ENCODE data around the gene PIP.

- TF ChIP-seq CTCF (IDR thresholded peaks at IDR 0.05) (no peak), POLR2A (IDR thresholded peaks at IDR 0.05) (no peak)
These were observed 15.2 kb downstream of the PIP start for GRCh38 chr7:143147070-143147469.
